ENCODE results near the gene GALNTL6.

- TF ChIP-seq FOXM1 (IDR thresholded peaks at IDR 0.05; ENCODE audit: borderline replicate concordance) (no peak), ELF4 (IDR thresholded peaks at IDR 0.05) (no peak), FOXA1 (IDR thresholded peaks at IDR 0.05) (no peak), SUZ12 (IDR thresholded peaks at IDR 0.05) (no peak), ARNT (IDR thresholded peaks at IDR 0.05) (no peak), FOXK2 (IDR thresholded peaks at IDR 0.05) (no peak), TARDBP (IDR thresholded peaks at IDR 0.05) (no peak), ZNF384 (IDR thresholded peaks at IDR 0.05) (no peak), HDGF (IDR thresholded peaks at IDR 0.05; ENCODE audit: borderline replicate concordance) (no peak), SP1 (IDR thresholded peaks at IDR 0.05) (no peak), BHLHE40 (IDR thresholded peaks at IDR 0.05; ENCODE audit: borderline replicate concordance) (no peak)
These were observed 116.7 kb downstream of the GALNTL6 start for GRCh38 chr4:171929907-171930306.
